HG02759 (cell line): ENCODE measurements around the gene PHF21A.

ENCODE experiments used
- ATAC-seq: cut with Tn5 transposase; IDR thresholded peaks from one replicate; pipeline ENCODE4 v1.9.1; 2021; ENCODE audit warnings: mild to moderate bottlenecking, moderate library complexity; ENCODE audit not compliant: unreplicated experiment

The PHF21A gene

DNA sequence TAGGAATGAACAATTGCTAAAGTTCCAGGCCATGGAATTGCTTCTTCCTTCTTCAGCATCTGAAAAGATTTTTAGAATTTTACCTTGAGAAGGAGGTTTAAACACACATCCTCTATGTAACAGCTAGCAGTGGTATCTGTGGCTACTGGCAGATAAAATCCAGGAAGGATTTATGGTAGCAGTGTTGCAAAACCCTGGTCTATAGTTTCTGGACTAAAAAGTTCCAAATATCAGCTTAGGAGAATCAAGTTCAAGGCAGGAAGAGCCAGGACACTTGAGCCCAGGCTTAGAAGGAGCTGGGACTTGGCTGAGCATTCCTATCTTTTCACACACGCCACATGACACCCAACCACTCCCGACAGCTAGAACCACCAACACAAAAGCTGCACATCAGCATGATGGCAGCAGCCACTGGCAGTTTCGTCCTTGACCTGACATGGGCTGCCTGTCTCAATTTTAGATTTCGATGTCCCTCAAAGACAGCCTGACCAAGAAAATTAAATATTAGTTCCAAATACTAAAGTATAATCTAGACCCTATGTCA lies 184.7 kb downstream of the PHF21A start:
- ATAC-seq: no peak

DNA sequence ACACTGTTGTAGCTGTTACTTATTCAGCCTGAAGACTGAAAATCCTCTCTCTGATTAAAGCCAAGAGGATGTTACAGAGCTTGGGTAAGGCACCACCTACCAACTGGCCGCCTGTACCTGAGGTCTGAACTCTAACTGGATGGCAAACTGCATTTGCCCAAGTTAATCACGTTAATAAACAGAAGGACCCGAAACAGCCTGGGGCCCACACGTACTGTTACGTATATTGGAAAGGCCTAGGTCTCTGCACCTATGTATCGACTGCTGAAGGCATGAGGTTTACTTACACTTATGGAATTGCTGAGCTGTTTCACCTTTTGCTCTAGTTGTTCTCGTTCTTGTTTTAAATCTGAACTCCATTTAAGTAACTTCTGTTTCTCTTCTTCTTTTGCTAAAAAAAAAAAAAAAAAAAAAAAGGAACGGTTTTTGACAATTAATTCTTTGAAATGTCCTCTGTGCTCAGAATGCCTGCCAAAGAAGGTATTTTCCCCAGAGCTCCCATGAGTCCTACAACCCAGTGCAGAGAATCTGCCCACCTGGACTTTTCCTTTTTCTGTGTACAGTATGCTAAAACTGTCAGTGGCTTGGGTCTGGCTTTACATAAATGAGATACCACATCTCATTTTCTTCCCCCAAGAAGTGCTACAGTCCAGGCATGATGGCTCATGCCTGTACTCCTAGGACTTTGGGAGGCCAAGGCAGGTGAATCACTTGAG lies 185.7 kb downstream of the PHF21A start:
- ATAC-seq: no peak

DNA sequence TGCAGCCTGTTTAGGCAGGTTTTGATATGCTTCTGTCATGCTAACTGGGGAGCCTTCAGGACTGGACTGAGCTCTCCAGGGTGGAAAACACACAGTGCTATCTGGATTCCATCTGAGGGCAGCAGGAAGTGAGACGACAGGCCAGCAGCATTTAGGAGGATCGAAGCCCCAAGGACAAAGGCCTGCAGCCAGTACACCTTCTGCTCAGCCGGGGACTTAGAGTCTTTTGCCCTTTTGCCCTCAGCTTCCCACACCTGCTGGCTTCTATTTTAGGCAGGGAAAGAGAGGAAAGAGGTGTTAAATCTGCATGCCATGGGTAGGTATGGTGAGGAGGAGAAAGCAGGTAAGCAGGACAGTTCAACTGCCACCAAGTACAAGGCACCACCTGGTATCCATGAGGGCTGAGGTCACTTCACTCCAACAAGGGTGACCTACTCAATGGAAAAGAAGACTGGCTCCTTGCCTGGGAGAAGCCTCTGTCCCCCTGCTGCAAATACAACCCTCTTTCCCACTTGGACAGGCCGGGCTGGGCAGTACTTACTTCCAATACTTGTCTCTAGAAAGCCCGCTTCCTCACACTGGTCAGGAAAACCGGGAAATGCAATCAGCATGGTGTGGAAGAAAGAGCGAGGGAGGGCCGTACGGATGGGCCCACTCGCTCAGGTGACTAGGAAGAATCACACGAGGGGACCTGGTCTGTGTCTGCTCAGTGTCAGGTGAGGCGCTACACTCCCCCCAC lies 186.5 kb downstream of the PHF21A start:
- no peak for ATAC-seq

DNA sequence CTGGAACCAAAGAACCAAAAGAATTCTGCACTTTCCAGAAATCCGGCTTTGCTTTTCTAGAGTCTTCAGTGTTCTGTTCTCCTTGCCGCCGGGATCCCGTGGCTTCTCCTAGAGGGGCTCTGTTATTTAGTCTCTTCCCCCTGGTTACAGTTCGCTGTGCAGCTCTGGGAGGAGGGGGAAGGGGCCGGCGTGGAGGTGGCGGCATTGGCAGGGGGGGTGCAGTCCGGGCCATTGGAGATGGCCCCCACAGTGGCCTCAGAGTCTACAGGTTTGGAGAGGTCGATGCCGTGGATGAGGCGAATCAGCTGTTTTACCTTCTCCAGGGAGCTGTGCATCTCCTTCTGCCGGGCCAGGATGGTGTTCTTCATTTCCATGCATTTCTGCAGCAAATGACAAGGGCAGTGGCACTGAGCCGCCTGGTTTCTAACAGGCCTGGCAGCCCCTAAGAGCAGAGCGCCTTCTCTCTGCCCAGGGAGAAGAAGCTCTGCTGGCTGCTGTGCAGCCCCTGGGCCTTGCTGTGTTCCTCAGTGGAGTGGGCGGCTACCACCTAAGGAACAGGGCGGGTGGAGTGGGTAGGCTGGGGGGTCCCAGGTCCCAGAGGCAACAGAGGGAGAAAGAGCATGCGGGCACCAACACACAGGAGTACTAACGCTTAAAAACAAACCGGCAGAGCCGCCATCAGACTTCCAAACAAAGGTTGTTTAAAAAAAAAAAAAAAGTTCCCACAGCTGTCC lies 187.2 kb downstream of the PHF21A start:
- ATAC-seq: no peak

DNA sequence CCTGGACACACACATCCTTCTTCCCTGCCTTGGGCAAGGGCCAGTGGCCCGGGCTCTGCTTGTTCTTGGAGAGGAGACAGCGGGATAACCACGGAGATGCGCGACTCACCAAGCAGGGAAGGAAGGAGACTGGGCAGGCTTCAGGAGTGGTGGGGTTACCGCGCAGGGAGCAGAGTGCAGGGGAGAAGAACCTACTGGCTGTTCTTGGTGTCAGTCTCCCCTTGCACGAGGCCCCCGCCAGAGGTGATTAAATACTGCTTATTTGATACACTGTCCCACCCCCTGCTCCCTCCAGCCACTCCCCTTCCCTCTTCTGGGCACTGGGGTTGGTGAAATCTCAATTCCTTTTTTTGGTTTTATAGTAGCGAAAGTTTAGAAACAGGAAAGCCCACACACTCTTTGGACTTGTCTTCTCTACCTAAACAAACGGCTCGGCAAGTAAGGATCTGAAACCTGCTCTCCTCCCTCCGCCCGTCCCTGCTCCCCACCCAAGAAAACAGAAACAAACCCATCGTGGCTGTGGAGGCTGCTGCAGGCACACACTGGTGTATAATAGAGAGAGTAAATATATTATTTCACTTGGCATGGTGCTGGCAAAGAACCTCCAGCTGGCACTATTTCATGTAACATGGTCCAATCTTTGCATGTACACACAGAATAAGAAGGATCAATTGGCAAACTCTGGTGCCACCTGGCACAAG lies 188.0 kb downstream of the PHF21A start:
- no peak for ATAC-seq

DNA sequence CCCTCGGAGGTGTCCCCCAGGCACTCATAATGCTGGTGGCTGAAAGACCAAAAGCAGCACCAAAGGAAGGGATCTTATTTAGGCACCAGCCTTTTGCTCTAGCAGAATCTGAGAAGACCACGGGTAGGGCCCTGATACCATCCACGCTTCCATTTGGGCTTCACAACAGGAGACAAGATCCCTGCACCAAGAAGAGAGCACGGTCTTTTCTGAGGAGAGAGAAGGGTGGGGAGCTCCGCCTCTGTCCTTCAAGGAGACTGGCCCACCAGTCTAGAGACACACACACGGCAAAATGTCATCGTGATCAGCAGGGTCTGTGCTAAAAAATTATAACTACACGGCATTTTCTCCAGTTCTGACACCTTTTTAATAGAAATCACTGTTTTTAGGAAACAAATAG lies 189.0 kb downstream of the PHF21A start:
- ATAC-seq: no peak

DNA sequence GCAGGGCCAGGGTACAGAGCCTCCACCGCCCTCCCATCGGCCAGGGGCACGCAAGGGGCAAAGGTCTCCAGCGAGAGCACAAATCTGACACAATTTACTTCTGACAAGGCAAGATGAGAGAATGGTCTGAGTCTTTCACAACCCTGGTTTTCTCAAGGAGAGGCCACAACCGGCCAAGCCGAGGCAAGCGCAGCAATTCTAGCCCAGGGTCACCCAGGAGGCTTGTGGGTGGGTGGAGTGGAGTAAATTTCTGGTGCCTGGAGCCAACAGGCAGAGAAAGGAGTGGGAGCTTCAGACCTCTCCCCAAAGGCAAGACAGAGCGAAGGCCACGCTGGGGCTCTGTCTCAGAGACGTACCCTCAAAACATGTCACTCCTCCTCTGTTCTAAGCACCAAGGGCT lies 189.5 kb downstream of the PHF21A start:
- ATAC-seq: no peak

DNA sequence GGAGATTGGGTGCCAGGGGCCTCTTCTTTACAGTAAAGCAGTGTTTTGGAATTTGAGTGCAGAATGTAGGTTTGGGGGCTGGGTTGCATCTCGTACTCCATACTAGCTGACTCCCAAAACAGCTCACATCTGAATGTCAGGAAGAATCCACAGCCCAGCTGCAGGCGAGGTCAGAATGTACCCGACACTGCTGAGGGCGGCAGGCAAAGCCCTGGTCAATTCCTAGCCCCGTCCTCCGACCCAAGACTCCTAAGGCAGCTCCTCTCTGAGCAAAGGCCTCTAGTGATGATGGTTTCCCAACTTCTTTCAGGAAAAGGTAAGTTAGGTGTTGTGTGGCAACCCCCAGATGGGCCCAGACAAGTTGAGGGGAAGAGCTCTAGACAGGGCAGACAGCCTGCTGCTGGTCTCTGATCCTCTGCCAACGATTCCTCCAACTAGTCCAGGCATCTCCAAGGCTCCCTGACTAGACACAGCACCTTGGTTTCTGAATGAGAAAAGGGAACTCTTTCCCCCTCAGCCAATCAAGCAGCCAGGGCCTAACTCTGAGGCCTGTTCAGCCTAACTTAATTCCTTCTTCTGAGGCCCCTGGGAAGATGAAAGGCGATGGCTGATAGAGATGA lies 190.2 kb downstream of the PHF21A start:
- ATAC-seq: no peak

DNA sequence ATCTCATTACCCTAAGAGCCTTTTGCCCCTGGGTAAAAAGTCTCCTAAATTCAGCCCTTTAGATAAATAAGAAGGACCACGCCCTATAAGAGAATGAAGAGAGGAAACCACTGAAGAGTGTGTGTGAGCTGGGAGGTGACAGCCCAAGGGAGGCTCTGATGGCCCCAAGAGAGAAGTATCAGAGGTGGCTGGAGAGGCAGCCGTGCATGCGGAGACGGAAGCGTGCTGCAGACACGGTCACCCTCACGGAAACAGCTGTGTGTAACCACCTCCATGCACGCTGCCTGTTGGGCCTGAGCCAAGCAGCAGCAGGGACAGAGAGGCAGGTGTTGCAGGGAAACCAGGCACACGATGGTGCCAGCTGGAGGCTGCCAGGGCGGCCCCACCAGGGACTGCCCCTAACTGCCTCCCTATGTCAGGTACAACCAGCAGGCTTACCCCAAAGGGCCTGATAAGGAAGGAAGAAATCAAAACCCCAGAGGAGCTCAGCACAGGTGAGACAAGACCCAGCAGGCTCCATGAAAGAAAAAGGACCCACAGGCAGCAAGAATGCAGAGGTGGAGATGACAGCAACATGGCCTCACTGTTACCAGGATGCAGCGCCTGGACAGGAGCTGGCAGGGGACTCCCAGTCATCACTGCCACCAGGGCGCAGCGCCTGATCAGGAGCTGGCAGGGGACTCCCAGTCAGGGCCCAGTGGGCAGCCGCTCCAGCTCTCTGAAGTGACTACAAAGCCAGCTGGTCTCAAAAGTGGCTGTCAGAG lies 191.0 kb downstream of the PHF21A start:
- ATAC-seq: peak; percentile 94

DNA sequence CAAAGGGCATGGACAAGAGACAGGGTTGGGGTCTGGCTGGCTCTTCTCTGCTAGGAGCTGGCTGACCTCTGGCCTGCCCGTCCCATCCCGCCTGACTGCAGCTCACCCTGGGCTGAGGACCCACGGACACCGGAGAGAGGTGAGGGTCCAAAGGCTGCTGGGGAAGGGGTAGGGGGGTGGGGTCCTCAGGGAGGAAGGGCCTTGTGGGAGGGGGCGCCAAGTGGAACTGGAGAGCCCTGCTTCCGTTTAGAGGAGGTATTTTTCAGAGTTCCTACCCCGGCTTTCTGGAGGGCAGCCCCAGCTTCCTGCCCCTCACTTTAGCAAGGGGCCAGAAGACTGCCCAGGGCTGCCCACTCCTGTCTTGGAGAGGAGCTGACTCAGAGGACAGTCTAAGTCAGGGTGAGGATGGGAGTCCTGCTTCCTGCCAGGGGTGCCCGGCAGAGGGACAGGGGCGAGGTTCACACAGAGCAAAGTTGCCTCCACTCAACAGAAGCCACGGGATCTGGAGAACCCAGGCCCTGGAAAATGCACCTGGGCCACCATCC lies 191.7 kb downstream of the PHF21A start:
- peak; percentile 8 for ATAC-seq

DNA sequence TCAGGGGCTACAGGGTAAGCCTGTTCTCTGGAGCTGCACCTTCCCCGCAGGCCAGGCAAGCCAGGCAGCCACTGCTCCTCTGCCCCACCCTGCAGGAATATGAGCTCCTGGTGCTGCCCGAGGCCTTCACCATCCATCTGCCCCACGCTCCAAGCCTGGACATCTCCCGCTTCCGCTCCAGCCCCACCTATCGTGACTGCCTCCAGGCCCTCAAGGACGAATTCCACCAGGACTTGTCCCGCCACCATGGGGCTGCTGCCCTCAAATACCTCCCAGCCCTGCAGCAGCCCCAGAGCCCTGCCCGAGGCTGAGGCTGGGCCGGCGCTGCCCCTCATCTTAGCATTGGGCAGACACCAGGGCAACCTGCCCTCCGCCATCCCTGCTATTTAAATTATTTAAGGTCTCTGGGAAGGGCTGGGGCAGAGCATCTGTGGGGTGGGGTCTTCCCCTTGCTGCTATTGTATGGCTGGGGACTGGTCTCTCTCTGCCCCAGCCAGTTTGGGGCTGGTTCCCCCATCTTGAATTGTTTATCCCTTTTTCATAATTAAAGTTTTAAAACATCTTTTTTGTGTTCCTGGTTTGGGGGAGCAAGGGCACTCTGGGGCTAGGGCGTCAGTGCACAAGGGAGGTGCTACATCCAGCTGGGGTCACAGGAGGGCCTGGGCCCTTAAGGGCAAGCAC lies 192.6 kb downstream of the PHF21A start:
- ATAC-seq: no peak

DNA sequence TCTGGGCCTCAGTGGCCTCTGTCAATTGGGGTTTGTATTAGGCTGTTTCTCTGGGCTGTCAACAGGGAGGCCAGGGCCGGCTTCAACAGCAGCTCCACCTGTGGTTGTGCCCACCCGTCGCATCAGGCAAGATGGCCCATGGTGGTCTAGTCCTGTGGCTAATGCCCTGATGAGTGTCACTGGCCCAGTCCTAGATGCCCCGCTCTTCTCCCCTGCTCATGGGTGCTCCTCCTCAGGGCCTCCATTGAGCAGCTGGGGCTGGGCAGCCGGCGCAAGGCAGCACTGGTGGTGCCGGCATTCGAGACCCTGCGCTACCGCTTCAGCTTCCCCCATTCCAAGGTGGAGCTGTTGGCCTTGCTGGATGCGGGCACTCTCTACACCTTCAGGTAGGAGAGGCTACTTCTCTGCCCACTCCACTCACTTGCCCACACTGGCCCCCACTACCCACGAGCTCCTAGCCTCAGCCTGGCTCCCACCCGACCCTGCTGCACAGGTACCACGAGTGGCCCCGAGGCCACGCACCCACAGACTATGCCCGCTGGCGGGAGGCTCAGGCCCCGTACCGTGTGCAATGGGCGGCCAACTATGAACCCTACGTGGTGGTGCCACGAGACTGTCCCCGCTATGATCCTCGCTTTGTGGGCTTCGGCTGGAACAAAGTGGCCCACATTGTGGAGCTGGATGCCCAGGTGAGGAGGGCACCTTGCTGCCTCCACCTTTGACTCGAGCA lies 193.4 kb downstream of the PHF21A start:
- no peak for ATAC-seq

DNA sequence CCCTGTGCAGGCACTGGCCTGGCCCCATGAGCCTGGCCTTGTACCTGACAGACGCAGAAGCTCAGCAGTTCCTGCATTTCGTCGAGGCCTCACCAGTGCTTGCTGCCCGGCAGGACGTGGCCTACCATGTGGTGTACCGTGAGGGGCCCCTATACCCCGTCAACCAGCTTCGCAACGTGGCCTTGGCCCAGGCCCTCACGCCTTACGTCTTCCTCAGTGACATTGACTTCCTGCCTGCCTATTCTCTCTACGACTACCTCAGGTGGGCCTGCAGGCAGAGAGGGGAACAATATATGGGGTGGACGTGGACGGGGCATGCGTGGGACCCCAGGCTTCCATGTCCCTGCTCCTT lies 193.9 kb downstream of the PHF21A start:
- ATAC-seq: no peak

DNA sequence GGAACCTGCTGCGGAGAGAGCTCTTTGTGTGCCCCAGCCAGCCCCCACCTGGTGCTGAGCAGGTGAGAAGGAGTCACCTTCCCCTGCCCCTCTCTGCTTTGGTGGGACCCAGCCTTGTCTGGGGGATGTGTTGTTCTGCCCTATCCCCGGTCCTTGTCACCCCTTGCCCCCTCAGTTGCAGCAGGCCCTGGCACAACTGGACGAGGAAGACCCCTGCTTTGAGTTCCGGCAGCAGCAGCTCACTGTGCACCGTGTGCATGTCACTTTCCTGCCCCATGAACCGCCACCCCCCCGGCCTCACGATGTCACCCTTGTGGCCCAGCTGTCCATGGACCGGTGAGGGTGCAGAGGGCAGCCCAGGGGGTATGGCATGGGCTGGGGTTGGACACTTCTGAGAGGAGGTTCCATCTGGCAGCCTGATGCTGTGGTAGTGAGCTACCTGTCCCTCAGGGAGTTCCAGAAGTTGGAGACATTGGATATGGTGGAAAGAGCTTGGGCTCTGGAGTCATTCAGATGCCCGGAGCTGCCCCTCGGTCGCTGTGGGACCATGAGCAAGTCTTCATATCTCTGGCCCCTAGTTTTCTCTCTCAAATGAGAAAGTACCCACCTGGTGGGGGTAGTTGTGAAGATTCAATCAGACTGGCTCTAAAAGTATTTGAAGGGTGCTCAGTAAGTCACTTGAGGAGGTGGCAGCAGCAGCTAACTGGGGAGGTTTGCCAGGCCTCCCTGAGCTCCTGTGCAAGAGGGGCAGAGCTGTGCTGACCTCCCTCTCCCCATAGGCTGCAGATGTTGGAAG lies 194.5 kb downstream of the PHF21A start:
- no peak for ATAC-seq

DNA sequence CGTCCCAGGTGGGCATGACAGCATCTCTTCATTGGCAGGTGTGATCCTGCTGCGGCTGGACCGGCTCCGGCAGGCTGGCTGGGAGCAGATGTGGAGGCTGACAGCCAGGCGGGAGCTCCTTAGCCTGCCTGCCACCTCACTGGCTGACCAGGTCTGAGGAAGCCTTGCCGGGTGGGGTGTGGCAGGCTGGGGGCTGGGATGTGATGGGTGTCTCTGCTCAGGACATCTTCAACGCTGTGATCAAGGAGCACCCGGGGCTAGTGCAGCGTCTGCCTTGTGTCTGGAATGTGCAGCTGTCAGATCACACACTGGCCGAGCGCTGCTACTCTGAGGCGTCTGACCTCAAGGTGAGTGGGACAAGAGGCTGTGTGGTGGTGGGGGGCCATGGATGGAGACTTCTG lies 195.3 kb downstream of the PHF21A start:
- ATAC-seq: no peak

DNA sequence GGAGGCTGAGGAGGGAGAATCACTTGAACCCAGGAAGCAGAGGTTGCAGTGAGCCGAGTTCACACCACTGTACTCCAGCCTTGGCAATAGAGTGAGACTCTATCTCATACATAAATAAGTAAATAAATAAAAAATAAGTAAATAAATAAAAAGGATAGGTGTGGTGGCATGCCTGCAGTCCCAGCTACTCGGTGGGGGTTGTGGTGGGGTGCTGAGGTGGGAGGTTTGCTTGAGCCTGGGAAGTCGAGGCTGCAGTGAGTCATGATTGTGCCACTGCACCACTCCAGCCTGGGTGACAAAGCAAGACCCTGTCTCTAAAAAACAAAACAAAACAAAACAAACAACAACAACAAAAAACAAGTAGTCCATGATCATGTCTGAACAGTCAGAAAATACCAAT lies 195.7 kb downstream of the PHF21A start:
- ATAC-seq: no peak

DNA sequence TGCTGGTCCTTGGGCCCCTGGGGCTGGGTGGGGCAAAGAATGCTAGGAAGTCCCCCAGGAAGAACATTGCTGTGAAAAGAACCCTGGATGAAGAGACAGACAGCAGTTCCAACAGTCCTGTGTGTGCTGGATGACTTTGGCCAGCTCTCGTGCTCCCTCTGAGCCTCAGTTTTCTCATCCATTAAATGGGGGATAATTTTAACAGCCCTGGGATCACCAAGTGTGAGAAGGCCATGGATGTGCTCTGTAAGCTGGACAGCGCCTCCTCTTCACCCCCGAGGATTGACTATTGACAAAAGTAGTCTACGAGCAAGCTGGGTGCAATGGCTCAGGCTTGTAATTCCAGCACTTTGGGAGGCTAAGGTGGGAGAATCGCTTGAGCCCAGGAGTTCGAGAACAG lies 196.3 kb downstream of the PHF21A start:
- no peak for ATAC-seq
